CD1c-positive myeloid dendritic cell (primary cell): ENCODE results near the gene COG2.
"Not testable (repeated sequence)": the region's sequence is repeated elsewhere in the genome, so short reads cannot be mapped to it uniquely, and the experiment has no call there.

Source experiments
- DNase-seq: peaks from one replicate; pipeline ENCODE4 v3.0.0-alpha.2; 2016; ENCODE audit errors: extremely low spot score

Gene COG2

GRCh38 chr1:230679192-230679591 is 36.9 kb downstream of the COG2 start:
- no peak for DNase-seq

- DNase-seq = no peak
Observed at GRCh38 chr1:230679825-230680224, 37.5 kb downstream of the COG2 start.

GRCh38 chr1:230680300-230681025 is 38.2 kb downstream of the COG2 start:
- DNase-seq = no peak

GRCh38 chr1:230681599-230681998 is 39.3 kb downstream of the COG2 start:
- DNase-seq = no peak

GRCh38 chr1:230682274-230682673 is 40.0 kb downstream of the COG2 start:
- DNase-seq = no peak

- no peak for DNase-seq
Observed at GRCh38 chr1:230682882-230683610, 40.8 kb downstream of the COG2 start.

- DNase-seq = no peak
Observed at GRCh38 chr1:230684146-230684545, 41.9 kb downstream of the COG2 start.

GRCh38 chr1:230684998-230685397 is 42.7 kb downstream of the COG2 start:
- no peak for DNase-seq

GRCh38 chr1:230686747-230687146 is 44.5 kb downstream of the COG2 start:
- DNase-seq = no peak

GRCh38 chr1:230690101-230690500 is 47.8 kb downstream of the COG2 start:
- DNase-seq = no peak

GRCh38 chr1:230691615-230692014 is 49.3 kb downstream of the COG2 start:
- no peak for DNase-seq

GRCh38 chr1:230693221-230693620 is 50.9 kb downstream of the COG2 start:
- no peak for DNase-seq

- DNase-seq = no peak
Observed at GRCh38 chr1:230693777-230694176, 51.5 kb downstream of the COG2 start.

GRCh38 chr1:230694464-230694863 is 52.2 kb downstream of the COG2 start:
- no peak for DNase-seq

- DNase-seq = no peak
Observed at GRCh38 chr1:230694991-230695390, 52.7 kb downstream of the COG2 start.

- DNase-seq = no peak
Observed at GRCh38 chr1:230696218-230696617, 53.9 kb downstream of the COG2 start.

- no peak for DNase-seq
Observed at GRCh38 chr1:230696722-230697437, 54.6 kb downstream of the COG2 start.

GRCh38 chr1:230698130-230698529 is 55.8 kb downstream of the COG2 start:
- DNase-seq = no peak

- DNase-seq = not testable (repeated sequence)
Observed at GRCh38 chr1:230698964-230699363, 56.7 kb downstream of the COG2 start.

- DNase-seq = no peak
Observed at GRCh38 chr1:230699716-230700115, 57.4 kb downstream of the COG2 start.

GRCh38 chr1:230700132-230700531 is 57.9 kb downstream of the COG2 start:
- no peak for DNase-seq

- no peak for DNase-seq
Observed at GRCh38 chr1:230701434-230701833, 59.2 kb downstream of the COG2 start.
